Kidney (tissue), 14 donors: ENCODE results near the gene FUT8. TPM values are rescaled to one million over a fixed set of nuclear protein-coding genes. Genes with fewer than 3 reads are reported as not detected.

ENCODE experiments used
- DNase-seq, 5 donors: peaks; one replicate each; pipeline ENCODE4 v3.0.0-alpha.2; 2013 to 2020
- FAIRE-seq: peaks from 2 replicates; lab custom pipeline; 2012; peaks lifted over from hg19 to GRCh38; lab: Jason Lieb, UNC
- H3K27ac ChIP-seq, 2 donors: one replicate each; pipeline ENCODE4 v1.7.0; 2013; ENCODE audit warnings: low read depth in 2 of 2, low read length in 2 of 2, inconsistent platforms in 1 of 2
- H3K27me3 ChIP-seq: one replicate; pipeline ENCODE4 v1.7.1; 2013; ENCODE audit warnings: low read length, inconsistent platforms; ENCODE audit not compliant: control insufficient read depth, insufficient read depth
- H3K36me3 ChIP-seq, 3 donors: one replicate each; pipeline versions ENCODE4 v1.7.0 to v1.7.1; 2013; ENCODE audit warnings: low read length in 3 of 3, control low read depth in 1 of 3, inconsistent platforms in 1 of 3; ENCODE audit not compliant: insufficient read depth in 3 of 3, control insufficient read depth in 2 of 3
- H3K4me1 ChIP-seq, 3 donors: one replicate each; pipeline versions ENCODE4 v1.7.0 to v1.7.1; 2013; ENCODE audit warnings: low read length in 3 of 3, inconsistent platforms in 1 of 3, low read depth in 1 of 3; ENCODE audit not compliant: control insufficient read depth in 2 of 3, insufficient read depth in 2 of 3
- H3K4me3 ChIP-seq, 3 donors: one replicate each; pipeline versions ENCODE4 v1.7.0 to v1.8.1; 2013; ENCODE audit warnings: low read length in 3 of 3, control low read depth in 1 of 3, inconsistent platforms in 1 of 3
- H3K9ac ChIP-seq, 3 donors: one replicate each; pipeline versions ENCODE4 v1.7.0 to v1.7.1; 2013; ENCODE audit warnings: low read length in 3 of 3, control low read depth in 1 of 3, inconsistent platforms in 1 of 3
- H3K9me3 ChIP-seq, 3 donors: one replicate each; pipeline versions ENCODE4 v1.7.0 to v1.7.1; 2013; ENCODE audit warnings: low read length in 3 of 3, control low read depth in 1 of 3, inconsistent platforms in 1 of 3; ENCODE audit not compliant: control insufficient read depth in 2 of 3, insufficient read depth in 1 of 3
- intact Hi-C: fragments of 100-400 bp; cut with DNase I; formaldehyde crosslinking; loops from one replicate; pipeline ENCODE4 v1.11.1; 2022
- polyA plus RNA-seq: library from polyadenylated mRNA; stranded (reverse); fragments of 350-450 nt; fragmentation: Illumina TruSeq; extraction: RNeasy Lipid Tissue Mini Kit (QIAGEN cat#74804); gene quantifications from one replicate; pipeline ENCODE4 v1.2.3, GENCODE V29; 2014; ENCODE audit warnings: low read depth, low replicate concordance; ENCODE audit not compliant: insufficient read depth
- total RNA-seq: library from RNA; stranded (reverse); fragmentation: NEBNext Ultra II Directional; extraction: Animal tissue kit (Norgen Biotek cat#: 25700); gene quantifications from one replicate; pipeline ENCODE4 v1.2.1, GENCODE V29; 2021
- TF ChIP-seq, protein P1 (sequence below): IDR thresholded peaks from 3 replicates; pipeline ENCODE4 v1.5.1; 2012; ENCODE audit warnings: mild to moderate bottlenecking, moderate library complexity, borderline replicate concordance; ENCODE audit not compliant: insufficient read depth; ENCODE audit errors: extremely low read depth
- donor health status: control.
- donor health status: control.
- donor health status: control.
- donor health status: control.
- donor health status: control.
- donor health status: DM: yes; HTN: yes; CAD: no.
- donor health status: Normal renal cell carcinoma (clear cell type).

Gene FUT8
- total and polyA plus RNA-seq, 2 donors from 2014 or later: 8.2 to 49.6 TPM

GRCh38 chr14:65776193-65776852, 363.8 kb downstream of the FUT8 start:
- Histone ChIP-seq H3K9ac (no peak overlapping the region), H3K9me3 (no peaks in the 10 kb centered on the region), H3K36me3 (no peaks in the 10 kb centered on the region), H3K4me1 (no peaks in the 10 kb centered on the region), H3K4me3 (no peak overlapping the region), H3K27ac (no peak overlapping the region), H3K27me3 (no peaks in the 10 kb centered on the region)
- DNase-seq (no peak), FAIRE-seq (no peak)
- intact Hi-C loops: no loop called here
- TF ChIP-seq, protein P1, sequence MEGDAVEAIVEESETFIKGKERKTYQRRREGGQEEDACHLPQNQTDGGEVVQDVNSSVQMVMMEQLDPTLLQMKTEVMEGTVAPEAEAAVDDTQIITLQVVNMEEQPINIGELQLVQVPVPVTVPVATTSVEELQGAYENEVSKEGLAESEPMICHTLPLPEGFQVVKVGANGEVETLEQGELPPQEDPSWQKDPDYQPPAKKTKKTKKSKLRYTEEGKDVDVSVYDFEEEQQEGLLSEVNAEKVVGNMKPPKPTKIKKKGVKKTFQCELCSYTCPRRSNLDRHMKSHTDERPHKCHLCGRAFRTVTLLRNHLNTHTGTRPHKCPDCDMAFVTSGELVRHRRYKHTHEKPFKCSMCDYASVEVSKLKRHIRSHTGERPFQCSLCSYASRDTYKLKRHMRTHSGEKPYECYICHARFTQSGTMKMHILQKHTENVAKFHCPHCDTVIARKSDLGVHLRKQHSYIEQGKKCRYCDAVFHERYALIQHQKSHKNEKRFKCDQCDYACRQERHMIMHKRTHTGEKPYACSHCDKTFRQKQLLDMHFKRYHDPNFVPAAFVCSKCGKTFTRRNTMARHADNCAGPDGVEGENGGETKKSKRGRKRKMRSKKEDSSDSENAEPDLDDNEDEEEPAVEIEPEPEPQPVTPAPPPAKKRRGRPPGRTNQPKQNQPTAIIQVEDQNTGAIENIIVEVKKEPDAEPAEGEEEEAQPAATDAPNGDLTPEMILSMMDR: no peak

DNA sequence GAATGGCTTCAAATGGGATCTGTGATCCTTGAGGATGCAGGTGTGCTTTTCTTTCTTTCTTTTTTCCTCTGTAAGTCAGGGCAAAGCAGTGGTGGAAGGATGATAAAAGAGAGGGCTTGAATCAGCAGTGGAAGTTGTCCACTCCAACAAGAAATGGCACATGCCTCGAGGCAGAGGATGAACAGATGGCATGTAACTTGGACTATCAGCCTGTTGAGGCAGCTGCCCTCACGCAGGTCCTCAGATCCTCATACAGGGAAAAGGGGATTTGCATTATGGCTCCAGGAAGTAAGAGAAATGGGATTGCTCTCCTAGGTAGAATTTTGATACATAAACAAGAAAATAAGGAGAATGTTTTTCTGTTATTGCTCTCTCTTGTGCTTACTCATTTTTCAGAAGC, 368.0 kb downstream of the FUT8 start:
- TF ChIP-seq, protein P1: no peak
- H3K4me1 ChIP-seq: no peaks in the 10 kb centered on the region
- no peak for DNase-seq
- no peaks in the 10 kb centered on the region for H3K36me3 ChIP-seq
- intact Hi-C loops: no loop called here
- H3K27me3 ChIP-seq: no peaks in the 10 kb centered on the region
- H3K4me3 ChIP-seq: no peak overlapping the region
- H3K9ac ChIP-seq: no peak overlapping the region
- FAIRE-seq: no peak
- H3K9me3 ChIP-seq: no peaks in the 10 kb centered on the region
- H3K27ac ChIP-seq: no peak overlapping the region

DNA sequence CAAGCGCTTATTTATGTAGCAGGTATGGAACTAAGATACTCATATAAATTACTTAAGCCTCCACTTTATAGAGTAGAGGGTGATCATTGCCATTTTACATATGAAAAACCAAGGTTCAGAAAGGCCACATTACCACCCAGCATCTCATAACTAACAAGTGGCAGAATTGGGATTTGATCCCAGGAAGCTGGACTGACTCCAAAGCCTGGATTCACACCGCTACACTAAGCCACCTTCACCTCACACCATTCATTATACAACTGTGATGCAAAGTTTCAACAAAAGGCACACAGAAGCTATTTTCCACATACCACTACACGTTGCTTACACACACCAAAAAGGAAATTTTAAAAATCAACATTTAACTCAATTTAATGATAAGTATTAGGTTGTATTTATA, 370.6 kb downstream of the FUT8 start:
- TF ChIP-seq, protein P1: no peak
- intact Hi-C loops: no loop called here
- H3K9ac ChIP-seq: no peak overlapping the region
- H3K4me1 ChIP-seq: no peaks in the 10 kb centered on the region
- no peak overlapping the region for H3K27ac ChIP-seq
- no peak for FAIRE-seq
- no peaks in the 10 kb centered on the region for H3K27me3 ChIP-seq
- DNase-seq: no peak
- no peaks in the 10 kb centered on the region for H3K9me3 ChIP-seq
- no peak overlapping the region for H3K4me3 ChIP-seq
- H3K36me3 ChIP-seq: no peaks in the 10 kb centered on the region

DNA sequence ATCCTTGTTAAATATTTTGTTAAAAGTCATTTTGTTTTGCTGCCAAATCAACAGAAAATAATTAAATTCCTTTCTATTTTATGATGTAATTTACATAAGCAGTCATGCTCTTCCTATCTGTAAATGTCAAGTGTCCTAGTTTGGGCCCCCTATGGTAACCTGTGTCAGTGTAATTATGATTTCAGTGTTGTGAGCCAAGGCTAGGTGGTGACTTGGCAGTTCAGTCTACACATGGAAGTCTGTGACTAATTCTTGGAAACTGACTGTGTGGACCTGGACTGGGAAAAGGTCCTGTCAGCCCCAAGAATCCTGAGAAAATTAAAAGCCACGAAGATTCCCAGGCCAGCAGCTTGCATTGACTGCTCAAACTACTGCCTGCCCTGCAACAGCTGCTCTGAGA, 371.0 kb downstream of the FUT8 start:
- intact Hi-C loops: no loop called here
- Histone ChIP-seq H3K4me3 (no peak overlapping the region), H3K36me3 (no peaks in the 10 kb centered on the region), H3K27ac (no peak overlapping the region), H3K27me3 (no peaks in the 10 kb centered on the region), H3K9me3 (no peaks in the 10 kb centered on the region), H3K9ac (no peak overlapping the region), H3K4me1 (no peaks in the 10 kb centered on the region)
- TF ChIP-seq, protein P1: no peak
- FAIRE-seq (no peak), DNase-seq (no peak)
